ENCODE results near the gene CELSR2. TPM values are rescaled to one million over a fixed set of nuclear protein-coding genes. Genes with fewer than 3 reads are reported as not detected.

CELSR2 gene
- total RNA-seq, 3 donors from 2014 or later (not counting 1 experiment from before 2014, with no cell fraction given), result 7.1 to 9.7 (median 7.4) TPM

DNA sequence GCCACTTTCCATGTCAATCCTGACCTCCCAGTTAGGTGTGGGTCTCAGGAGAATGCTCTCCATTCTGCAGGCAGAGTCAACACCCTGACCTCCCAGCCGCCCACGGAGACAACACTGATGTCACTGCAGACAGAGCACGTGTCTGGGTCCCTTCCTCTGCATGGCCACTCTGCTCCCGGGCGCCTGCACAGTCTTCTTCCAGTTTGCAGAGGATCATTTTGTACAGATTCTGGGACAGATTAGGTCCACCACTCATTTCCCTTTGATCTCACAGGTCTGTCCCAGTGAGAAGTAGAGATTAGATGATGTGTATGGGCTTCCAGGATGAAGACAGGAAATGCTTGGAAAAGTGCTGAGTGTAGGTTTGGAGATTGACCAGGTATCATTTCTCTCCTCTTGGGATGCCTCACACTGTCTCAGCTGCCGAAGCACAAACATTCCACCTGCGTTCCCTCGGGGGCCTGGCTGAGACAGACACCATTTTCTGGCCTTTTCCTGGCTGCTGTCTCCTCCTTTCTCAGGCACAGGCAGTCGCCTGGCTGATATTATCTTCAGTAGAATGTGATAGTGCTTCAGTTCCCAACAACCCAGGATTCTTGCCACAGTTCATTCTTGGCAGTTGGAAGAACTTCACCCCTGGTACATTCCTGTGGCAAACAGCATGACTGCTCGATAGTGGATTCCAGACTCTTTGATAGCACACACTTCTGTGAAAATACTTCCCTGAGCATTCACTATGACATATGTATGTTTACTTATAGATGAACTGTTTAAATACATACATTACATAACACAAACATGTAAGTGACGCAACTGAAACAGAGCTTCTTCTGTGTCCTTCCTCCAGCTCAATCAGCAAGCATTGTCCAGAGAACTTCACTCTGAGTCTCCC lies 49.6 kb downstream of the CELSR2 start:
- WGBS (ENCODE audit: insufficient coverage), result 83% methylated on average over 11 of the region's 11 CpGs
- H3K27ac Mint-ChIP-seq, result no peak overlapping the region

DNA sequence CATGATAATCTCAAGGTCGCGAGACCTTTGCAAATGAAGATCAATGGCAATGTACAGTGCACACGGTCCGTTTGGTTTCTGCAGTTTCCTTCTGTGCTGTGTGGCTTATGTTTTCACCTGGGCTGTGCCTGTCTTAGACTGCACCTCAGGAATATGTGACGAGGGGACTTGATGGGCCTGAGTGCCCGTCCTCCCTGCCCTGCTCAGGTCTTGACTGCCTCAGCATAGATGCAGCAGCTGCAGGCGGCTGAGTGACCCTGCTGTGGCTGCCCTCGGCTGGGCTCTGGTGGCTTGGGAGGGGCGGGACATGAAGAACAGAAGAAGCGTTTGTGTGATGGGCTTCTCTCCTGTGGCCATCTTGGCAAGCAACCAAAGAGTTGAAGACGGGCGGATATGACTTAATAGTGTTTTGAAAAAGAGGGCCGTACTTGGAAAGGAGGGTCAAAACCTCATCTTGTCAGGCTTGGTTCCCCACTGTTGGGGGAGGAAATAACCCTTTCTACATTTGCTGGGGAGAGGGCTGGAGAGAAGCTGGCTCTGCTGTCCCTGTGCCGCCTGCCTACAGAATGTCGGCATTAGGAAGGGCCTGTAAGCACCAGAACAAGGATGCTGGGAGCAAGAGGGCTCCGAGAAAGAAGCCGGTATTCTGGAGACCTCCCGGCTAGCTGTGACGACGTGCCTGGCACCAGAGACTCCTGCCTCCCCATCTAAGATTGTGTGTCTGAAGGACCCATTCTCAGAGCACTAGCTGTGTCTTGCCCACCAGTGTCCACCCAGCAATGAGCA lies 50.4 kb downstream of the CELSR2 start:
- Mint-ChIP-seq H3K4me1 (no peaks in the 10 kb centered on the region), H3K36me3 (no peaks in the 10 kb centered on the region), H3K4me3 (no peak overlapping the region), H3K27ac (no peak overlapping the region), H3K9me3 (no peaks in the 10 kb centered on the region), H3K27me3 (ENCODE audit: low read depth in 2 of 2) (peaks cover 11 to 26% of the 10 kb centered on the region in 2 donors)
- no peak for ATAC-seq
- H3K9me3 ChIP-seq (ENCODE audit: control insufficient read depth, insufficient read depth, low read length), result no peaks in the 10 kb centered on the region
- H3K36me3 ChIP-seq (ENCODE audit: control insufficient read depth, insufficient read depth, low read length), result no peaks in the 10 kb centered on the region
- DNase-seq, result no peak
- WGBS (ENCODE audit: insufficient coverage), result 88% methylated on average over 20 of the region's 20 CpGs
- TF ChIP-seq, protein P1, sequence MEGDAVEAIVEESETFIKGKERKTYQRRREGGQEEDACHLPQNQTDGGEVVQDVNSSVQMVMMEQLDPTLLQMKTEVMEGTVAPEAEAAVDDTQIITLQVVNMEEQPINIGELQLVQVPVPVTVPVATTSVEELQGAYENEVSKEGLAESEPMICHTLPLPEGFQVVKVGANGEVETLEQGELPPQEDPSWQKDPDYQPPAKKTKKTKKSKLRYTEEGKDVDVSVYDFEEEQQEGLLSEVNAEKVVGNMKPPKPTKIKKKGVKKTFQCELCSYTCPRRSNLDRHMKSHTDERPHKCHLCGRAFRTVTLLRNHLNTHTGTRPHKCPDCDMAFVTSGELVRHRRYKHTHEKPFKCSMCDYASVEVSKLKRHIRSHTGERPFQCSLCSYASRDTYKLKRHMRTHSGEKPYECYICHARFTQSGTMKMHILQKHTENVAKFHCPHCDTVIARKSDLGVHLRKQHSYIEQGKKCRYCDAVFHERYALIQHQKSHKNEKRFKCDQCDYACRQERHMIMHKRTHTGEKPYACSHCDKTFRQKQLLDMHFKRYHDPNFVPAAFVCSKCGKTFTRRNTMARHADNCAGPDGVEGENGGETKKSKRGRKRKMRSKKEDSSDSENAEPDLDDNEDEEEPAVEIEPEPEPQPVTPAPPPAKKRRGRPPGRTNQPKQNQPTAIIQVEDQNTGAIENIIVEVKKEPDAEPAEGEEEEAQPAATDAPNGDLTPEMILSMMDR (IDR thresholded peaks at IDR 0.05), result no peak
- no peak overlapping the region for H3K4me3 ChIP-seq (ENCODE audit: low read length)
- intact Hi-C loops (cut with micrococcal nuclease), result no loop called here
- no peaks in the 10 kb centered on the region for H3K4me1 ChIP-seq (ENCODE audit: control insufficient read depth, insufficient read depth, low read length)
- no peaks in the 10 kb centered on the region for H3K27me3 ChIP-seq (ENCODE audit: control insufficient read depth, insufficient read depth, low read length)
- no peak overlapping the region for H3K27ac ChIP-seq (ENCODE audit: low read length)

More for the DNA sequence above, 49.6 kb downstream of the CELSR2 start:
- H3K4me1 Mint-ChIP-seq, result no peaks in the 10 kb centered on the region
- TF ChIP-seq, protein P1 (IDR thresholded peaks at IDR 0.05), result no peak
- Histone ChIP-seq H3K9me3 (ENCODE audit: control insufficient read depth, insufficient read depth, low read length) (no peaks in the 10 kb centered on the region), H3K4me3 (ENCODE audit: low read length) (no peak overlapping the region), H3K36me3 (ENCODE audit: control insufficient read depth, insufficient read depth, low read length) (no peaks in the 10 kb centered on the region), H3K27ac (ENCODE audit: low read length) (no peak overlapping the region), H3K4me1 (ENCODE audit: control insufficient read depth, insufficient read depth, low read length) (no peaks in the 10 kb centered on the region), H3K27me3 (ENCODE audit: control insufficient read depth, insufficient read depth, low read length) (no peaks in the 10 kb centered on the region)
- intact Hi-C loops (cut with micrococcal nuclease), result no loop called here
- no peak overlapping the region for H3K4me3 Mint-ChIP-seq
- DNase-seq, result no peak
- ATAC-seq, result no peak
- H3K9me3 Mint-ChIP-seq, result no peaks in the 10 kb centered on the region
- no peaks in the 10 kb centered on the region for H3K36me3 Mint-ChIP-seq
- H3K27me3 Mint-ChIP-seq (ENCODE audit: low read depth in 2 of 2), result peaks cover 11 to 34% of the 10 kb centered on the region in 2 donors

DNA sequence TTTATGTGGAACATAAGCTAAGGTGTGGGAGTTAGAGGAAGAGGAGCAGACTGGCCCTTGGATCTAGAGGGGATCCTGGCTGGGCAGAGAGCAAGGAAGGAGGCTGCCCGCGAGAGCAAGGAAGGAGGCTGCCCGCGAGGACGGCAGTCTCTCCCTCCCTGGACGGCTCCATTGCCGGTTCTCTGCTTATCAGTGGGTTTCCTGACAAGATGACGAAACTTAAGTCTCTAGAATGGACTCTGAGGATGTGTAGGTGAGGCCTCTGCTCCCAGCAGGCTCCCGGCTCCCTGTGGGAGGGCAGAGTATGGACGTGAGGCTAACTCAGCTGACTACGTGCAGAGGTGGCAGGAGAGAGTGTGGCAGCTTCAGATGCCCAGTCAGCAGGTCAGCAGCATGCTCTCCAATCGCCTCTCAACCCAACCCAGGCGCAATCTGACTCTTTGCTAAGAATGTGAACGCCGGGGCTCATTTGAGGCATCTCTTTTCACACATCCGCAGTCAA lies 51.4 kb downstream of the CELSR2 start:
- TF ChIP-seq, protein P1 (IDR thresholded peaks at IDR 0.05), result no peak
- Histone ChIP-seq H3K4me1 (ENCODE audit: control insufficient read depth, insufficient read depth, low read length) (no peaks in the 10 kb centered on the region), H3K27ac (ENCODE audit: low read length) (no peak overlapping the region), H3K9me3 (ENCODE audit: control insufficient read depth, insufficient read depth, low read length) (no peaks in the 10 kb centered on the region), H3K27me3 (ENCODE audit: control insufficient read depth, insufficient read depth, low read length) (no peaks in the 10 kb centered on the region), H3K4me3 (ENCODE audit: low read length) (no peak overlapping the region), H3K36me3 (ENCODE audit: control insufficient read depth, insufficient read depth, low read length) (no peaks in the 10 kb centered on the region)
- no peak overlapping the region for H3K4me3 Mint-ChIP-seq
- H3K27ac Mint-ChIP-seq, result no peak overlapping the region
- no peaks in the 10 kb centered on the region for H3K9me3 Mint-ChIP-seq
- H3K36me3 Mint-ChIP-seq, result no peaks in the 10 kb centered on the region
- intact Hi-C loops (cut with micrococcal nuclease), result no loop called here
- H3K27me3 Mint-ChIP-seq (ENCODE audit: low read depth in 2 of 2), result peaks cover 8 to 16% of the 10 kb centered on the region in 2 donors
- no peak for ATAC-seq
- WGBS (ENCODE audit: insufficient coverage), result 66% methylated on average over 16 of the region's 16 CpGs
- DNase-seq, result no peak
- H3K4me1 Mint-ChIP-seq, result no peaks in the 10 kb centered on the region

Data from natural killer cell (primary cell).